GM19193 (cell line): ENCODE measurements around the gene NYAP2.

Experiments used
- POLR2A ChIP-seq: IDR thresholded peaks from 4 replicates; pipeline ENCODE4 v1.6.1; 2011; ENCODE audit not compliant: insufficient read depth, insufficient read length; ENCODE audit errors: extremely low read depth

NYAP2 gene

DNA sequence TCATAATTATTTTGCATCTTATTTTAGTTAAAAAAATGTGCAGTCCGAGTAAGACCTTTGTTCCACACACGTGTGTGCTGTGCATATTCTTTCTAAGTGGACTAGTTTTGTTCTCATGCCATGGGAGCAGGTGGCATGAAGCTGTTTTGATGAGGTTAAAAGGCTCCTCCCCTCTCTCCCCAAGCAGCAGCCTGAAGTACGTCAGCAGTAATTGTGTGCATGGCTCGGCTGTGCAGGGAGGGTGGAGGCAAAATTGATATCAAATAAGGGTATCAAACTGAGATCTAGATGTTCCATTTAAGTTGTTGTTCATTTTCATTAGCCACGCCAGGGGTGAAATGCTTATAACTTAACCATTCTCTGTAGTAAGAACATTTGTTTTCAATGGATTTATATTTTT lies at the start of gene NYAP2:
TSS of gene NYAP2 (plus strand) at position 207 of the 400 bp plus-strand sequence. CDS start 9,171 bp downstream, outside the sequence.
- no peak for TF ChIP-seq POLR2A

DNA sequence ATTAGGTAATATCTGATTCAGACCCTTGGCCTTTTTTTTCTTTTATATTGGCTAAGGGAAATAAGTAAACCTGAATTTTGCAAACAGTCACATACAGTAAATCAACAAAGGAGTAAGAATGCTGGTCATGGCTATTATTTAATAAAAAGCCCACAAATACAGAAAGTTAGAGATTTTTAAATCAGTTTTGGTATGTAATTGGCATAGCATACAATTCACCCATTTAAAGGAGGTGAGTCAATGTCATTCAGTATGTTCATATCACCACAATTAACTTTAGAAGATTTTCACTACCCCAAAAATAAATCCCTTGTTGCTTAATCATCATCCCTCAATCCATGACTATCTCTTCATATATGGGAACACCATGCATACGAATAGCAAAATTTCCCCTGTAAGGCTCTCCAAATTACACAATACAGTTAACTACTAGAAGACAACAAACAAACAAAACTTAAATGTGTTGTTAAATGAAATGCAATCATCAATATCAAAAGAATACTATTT lies 45.9 kb upstream of the NYAP2 start:
- TF ChIP-seq POLR2A = no peak

DNA sequence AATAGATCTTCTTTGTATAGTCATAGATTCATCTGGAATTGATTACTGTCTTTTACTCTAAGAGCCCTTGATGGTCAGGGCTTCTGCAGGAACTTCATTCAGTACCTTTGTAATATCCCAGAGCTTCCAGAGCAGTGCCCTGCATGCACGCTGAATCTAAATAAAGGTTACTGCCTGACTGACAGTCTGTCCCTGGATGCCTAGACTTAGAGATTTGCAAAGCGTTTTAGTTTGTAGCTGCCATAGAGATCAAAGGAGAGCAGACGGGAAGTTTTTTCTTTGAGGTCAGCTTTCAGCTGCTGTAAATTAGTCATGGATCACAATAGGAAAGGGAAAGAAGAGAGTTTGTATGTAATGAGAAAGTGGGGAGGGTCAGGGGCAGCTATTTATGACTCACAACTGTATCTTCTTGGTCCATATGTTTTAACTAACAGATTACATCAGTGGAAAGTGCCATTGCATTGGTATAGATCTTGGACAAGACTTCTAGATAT lies 45.2 kb upstream of the NYAP2 start:
- TF ChIP-seq POLR2A = no peak

DNA sequence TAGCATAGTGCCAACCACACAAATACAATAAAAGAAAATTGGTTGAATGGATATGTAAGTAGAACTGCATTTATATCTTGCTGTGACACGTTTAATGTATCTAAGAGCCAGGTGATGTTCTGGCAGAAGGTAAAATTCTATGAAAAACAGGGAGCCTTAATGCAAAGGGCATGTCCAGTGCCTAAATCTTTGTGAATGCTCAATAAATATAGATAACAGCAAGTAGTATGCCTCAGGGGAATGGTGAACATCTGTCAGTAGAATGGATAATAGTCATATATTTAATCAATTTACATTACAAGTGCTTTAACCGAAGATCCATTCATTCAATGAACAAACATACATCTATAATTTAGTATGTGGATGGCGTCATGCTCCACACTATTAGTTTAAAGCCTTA lies 43.7 kb upstream of the NYAP2 start:
- TF ChIP-seq POLR2A = no peak

DNA sequence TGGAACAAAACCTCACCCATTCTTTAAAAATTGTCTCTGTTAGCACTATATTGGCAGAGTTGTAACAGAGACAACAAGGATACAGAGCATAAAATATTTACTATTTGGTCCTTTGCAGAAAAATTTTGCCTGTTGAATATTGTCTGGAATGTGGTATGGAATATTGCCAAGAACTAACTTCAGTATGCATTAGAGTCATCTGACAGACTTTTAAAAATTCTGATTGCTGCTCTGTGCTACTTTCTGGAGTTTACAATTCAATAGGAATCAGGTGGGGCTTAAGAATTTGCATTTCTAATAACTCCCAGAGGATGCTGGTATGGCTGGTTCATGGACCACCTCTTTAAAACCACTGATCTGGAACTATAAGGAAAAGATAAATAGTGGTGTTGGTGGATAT lies 32.8 kb upstream of the NYAP2 start:
- no peak for TF ChIP-seq POLR2A

DNA sequence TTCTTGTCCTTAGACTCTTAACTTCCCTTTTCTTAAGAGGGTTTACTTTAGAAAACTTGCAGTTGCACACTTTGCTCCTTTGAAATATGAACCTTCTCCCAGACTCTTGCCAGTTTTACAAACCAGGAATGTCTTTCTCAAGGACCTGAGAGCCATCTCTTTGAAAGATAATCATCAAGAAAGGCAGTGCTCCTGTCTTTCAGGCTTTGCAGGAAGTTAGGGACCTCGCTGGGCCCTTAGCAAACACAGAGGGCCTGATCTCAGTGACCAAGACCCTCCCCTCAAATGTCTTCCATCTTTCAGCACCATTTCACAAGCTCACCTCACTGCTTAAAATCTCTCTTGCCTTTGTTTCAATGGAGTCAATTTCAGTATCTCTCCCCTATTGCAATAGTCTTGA lies 32.0 kb upstream of the NYAP2 start:
- TF ChIP-seq POLR2A = no peak

DNA sequence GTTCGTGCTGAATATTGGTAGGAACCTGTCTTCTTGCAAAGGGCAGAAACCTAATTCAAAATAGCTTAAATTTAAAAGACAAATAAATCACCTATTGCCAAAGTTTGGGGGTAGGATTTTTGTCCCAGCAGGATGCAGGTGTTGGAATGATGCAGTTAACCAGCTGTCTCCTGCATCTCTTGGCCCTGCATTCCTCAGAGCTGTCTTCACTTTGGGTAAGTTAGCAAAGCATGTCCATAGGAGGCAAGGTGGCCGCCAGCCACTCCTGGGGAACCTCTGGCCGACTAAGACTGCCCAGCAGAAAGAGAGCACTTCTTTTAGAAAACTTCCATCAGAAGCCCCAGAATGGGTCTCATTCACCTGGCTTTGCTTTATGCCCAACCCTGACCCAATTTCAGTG lies 20.5 kb upstream of the NYAP2 start:
- TF ChIP-seq POLR2A = no peak

DNA sequence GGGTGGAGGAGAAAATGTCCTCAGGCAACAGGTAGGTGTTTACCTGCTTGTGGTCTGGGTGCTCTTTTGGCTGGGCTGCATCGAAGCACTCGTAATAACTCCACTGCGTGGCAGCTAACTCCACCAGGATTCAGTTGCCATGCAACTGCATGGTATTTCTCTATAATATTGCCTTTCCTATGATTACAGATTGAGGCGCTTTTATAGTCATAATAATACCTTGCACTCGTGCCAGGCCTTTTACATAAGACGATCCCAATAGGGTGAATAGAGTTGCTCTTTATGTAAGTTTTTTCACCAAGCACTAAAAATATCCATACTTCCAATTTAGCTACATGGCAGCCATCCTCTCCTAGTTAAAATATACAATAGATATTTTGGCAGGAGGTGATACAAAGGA lies 19.7 kb upstream of the NYAP2 start:
- TF ChIP-seq POLR2A = no peak

DNA sequence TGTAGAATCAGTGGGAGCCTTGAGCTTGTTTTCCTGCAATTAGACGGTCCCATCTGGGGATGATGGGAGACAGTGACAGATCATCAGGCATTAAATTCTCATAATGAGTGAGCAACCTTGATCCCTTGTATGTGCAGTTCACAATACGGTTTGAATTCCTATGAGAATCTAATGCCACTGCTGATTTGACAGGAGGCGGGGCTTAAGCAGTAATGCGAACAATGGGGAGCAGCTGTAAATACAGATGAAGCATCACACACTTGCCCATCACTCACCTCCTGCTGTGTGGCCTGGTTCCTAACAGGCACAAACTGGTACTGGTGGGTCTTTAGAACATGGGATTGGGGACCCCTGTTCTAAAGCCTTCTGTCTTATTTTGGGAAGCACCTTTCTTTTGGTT lies 17.9 kb upstream of the NYAP2 start:
- TF ChIP-seq POLR2A = no peak

DNA sequence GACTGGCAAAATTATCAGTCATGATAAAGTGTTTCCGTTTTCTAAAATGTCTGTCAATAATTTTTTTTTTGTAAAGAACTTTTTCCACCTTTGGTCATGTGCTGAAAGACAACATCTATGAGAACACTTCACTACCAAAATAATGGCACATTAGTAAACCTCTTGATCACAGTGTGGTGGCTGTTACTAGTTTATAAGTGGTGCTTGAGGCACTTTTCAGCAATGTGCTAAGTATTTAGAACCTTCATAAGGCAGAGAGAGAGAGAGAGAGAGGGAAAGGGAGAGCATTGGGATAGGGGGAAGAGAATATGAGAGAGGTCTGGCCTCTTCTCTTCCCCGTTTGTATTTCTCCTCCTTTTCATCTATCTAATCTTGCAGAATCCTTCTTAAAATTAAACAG lies 1.1 kb upstream of the NYAP2 start:
- no peak for TF ChIP-seq POLR2A

DNA sequence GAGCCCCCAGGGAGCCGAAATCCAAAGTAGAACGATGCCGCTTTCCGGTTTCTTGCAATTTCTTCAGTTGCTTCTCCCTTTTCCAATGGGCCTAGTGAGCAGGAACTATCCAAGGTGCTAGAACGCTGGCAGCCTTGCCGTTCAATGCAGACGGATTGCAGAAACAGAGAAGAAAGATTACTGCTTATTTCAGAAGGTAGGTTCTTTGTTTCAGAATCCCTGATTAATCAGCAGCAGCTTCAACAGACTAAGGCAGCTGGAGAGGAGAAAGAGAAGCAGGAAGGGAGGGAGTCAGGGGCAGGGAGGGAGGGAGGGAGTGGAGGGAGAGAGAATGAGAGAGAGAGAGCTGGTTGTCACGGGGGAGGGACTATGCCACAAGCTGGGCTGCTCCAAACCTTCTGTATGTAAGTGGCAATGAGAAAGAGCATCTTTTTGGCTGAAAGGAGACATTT lies 576 bp downstream of the NYAP2 start:
- TF ChIP-seq POLR2A = no peak

DNA sequence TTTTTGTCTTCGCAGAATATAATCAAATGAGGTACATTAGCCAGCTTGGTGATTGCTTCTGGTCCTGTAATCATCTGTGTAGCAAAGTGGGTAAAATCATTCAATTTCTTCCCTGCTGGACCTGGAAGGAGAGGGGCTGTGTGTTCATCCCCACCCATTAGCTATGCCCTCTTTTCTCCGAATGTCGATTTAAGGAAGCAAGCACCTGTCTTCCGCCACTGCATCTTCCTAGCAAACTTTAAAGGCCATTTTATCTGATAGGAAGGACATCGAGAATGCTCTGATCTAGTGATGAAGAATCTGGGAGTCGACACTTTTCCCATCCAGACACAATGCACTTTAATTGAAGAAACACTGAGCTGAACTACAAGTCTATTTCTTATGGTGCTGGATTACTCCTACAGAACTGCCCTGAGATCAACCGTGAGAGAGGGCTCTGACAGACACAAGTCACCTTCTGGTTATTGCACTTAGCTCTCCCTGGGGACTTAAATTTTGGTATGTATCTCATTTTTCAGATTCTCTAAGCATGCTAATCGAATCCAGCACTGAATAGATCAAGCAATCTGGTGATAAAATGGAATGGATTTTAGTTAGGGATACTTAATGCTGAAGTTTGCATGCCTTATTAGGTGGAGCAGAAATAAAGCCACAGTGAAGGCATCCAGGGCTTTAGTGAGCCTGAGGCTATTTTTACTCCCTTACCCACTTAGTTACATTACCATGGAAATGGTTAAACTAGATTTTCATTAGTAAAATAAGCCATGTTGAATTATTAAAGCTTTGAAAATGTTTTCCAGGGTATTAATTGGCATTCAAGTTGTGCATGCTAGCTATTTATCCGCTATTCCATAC lies 1.3 kb downstream of the NYAP2 start:
- TF ChIP-seq POLR2A = no peak

DNA sequence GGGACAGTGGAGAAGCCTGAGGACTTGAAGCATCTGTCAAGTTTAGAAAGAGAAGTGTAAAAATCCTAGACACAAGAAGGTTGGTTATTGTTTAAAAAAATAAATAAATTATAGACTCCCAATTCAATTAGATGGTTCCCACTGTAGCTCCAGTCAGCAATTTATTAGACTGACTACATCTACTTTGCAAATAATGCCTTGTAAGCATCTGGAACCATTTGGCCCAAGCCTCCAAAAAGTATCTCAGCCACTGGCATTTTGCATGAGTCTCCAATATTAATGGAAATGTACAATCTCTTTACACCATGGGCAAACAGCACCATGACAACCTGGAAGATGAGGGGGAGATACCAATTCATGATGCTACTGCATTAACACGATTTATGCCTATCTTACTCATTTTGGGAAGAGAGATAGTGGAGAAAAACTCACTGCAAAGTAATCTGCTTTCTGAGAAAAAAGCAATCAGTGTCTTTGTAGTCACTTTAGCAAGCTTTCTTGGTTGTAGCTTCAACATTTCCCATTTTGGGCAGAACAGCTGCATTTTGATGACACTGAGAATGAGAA lies 2.8 kb downstream of the NYAP2 start:
- TF ChIP-seq POLR2A = no peak

DNA sequence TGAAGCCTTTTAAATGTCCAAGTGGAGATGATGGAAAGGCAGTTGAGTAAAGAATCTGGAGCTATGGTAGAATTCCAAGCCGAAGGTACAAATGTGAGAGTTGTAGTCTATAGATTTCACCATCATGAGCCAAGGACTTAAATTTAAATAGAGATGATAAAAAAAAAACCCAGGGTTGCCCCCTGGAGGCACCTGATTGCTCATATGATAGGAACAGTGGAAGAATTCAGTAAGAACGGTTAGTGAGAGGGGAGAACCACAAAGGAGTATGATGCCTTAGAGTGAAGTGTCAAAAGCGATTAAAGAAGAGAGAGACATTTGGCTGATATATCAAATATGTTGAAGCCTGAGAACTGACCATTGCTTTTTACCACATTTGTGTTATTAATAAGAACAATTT lies 11.9 kb downstream of the NYAP2 start:
- TF ChIP-seq POLR2A = no peak

DNA sequence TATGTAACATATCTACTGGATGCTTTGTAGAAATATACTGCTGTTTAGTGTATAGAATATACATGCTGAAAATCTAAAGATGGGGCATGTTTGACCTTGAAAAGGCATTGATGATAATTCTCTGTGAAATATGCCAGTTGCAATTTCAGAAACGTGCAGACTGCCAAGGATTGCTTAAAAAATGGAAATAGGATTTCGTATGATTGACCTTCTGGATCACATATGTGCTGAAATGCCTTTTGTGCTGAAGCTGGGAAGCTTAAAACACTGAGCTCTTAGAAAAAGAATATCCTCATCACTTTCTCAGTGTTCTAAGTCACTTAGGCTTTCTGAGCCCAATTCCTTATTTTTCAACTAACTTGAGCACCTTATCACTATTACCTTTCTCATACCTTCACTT lies 14.3 kb downstream of the NYAP2 start:
- TF ChIP-seq POLR2A = no peak

DNA sequence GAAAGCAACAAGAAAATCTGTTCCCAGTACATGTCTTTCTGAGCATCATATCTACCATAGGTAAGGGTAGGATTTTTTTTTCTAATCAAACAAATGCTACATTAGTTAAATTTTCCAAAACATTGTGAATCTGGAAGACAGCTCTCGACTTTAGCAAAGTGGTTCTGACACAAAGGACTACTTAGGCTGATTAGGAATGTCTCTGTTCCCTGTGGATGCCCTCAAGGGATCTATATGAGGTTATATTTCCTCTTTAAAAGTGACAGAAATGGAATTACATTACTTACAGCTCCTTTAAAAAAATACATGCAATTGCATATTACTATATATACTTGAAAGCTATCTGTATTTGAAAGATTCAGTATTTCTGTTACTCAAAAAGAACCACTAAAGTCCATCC lies 15.4 kb downstream of the NYAP2 start:
- TF ChIP-seq POLR2A = no peak

DNA sequence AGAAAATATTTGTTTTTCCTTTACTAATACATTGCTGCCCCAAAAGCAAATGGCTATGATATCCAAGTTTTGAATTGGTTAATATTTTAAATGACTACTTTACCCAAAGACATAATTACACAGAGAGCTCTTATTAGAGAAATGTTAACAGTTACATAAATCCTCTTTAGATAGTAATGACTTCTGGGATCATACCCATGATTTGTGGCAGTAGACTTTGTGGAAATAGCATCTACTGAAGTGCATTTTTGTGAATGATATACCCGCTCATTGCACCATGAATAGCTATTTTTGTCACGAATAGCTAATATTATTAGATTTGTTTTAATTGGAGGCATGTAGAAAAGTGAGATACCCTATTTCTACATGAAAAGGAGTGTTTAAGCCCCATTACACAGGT lies 15.8 kb downstream of the NYAP2 start:
- TF ChIP-seq POLR2A = no peak

DNA sequence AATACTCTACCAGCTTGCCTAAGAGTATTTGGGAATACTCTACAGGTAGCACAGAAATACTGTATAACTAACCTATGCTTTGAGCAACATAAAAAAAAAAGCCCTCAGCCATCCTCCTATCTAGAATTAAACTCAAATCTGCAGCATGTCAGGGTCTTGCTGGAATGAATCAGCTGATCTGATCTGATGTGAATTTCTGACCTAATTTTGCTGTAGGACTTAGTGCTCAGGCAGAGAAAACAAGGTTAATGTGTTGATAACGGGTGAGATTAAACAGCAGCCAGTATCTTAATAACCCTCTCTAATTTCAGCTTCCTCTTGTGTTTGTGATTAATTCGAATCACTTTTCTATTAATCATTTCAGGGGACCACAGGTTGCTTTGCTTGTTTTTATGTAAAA lies 16.3 kb downstream of the NYAP2 start:
- TF ChIP-seq POLR2A = no peak
